C4-2B (cell line): Measurements from ENCODE around the gene TLL2.

Source experiments
- CTCF ChIP-seq: fragments of 450-650 bp; conservative IDR thresholded peaks from 2 replicates; pipeline ENCODE4 v1.5.1; 2017; ENCODE audit warnings: mild to moderate bottlenecking
- ZFX ChIP-seq: fragments of 450-650 bp; IDR thresholded peaks from 2 replicates; pipeline ENCODE4 v1.6.1; 2017

GRCh38 chr10:96360766-96361165 lies 153.0 kb downstream of the TLL2 start:
- no peak for TF ChIP-seq CTCF
- TF ChIP-seq ZFX = no peak
